HAP-1 (cell line): ENCODE results near the gene EEF2K.
"Not testable (repeated sequence)": the region's sequence is repeated elsewhere in the genome, so short reads cannot be mapped to it uniquely, and the experiment has no call there.

Experiments
- DNase-seq, 2 experiments: peaks; one replicate each; pipeline ENCODE4 v3.0.0-alpha.2; 2016 to 2020; ENCODE audit warnings: low spot score in 2 of 2
- H3K27me3 ChIP-seq: fragments of 250-450 bp; sonication (Bioruptor Pico); 2 replicates; pipeline ENCODE4 v1.5.1; 2020; ENCODE audit warnings: low read depth, mild to moderate bottlenecking, moderate library complexity
- H3K36me3 ChIP-seq: fragments of 250-450 bp; sonication (Bioruptor Pico); replicated peaks from 2 replicates; pipeline ENCODE4 v1.5.1; 2020; ENCODE audit warnings: mild to moderate bottlenecking
- H3K4me1 ChIP-seq: fragments of 250-450 bp; sonication (Bioruptor Pico); 2 replicates; pipeline ENCODE4 v1.5.1; 2020; ENCODE audit warnings: mild to moderate bottlenecking
- H3K4me3 ChIP-seq: fragments of 250-450 bp; sonication (Bioruptor Pico); 2 replicates; pipeline ENCODE4 v1.5.1; 2020; ENCODE audit warnings: mild to moderate bottlenecking, moderate library complexity
- H3K9me3 ChIP-seq: fragments of 250-450 bp; sonication (Bioruptor Pico); 2 replicates; pipeline ENCODE4 v1.5.1; 2020; ENCODE audit warnings: mild to moderate bottlenecking, moderate library complexity
- in situ Hi-C: fragments of 300-500 bp; cut with MboI; formaldehyde crosslinking; loops from 3 replicates; pipeline ENCODE4 v1.14.3; 2020; ENCODE audit warnings: low sequenced_read_pairs, inconsistent platforms, mixed read lengths

Gene EEF2K

GRCh38 chr16:22206013-22206841, at the start of gene EEF2K:
TSS of gene EEF2K (plus strand) at chr16:22206278. CDS start at chr16:22225730, 19,452 bp downstream.
- in situ Hi-C loops = loop anchor here (5.0 kb wide), 1 partner anchor 86 kb away; no protein-coding TSS in a partner anchor
- no peaks in the 10 kb centered on the region; the same call in 1 of the 2 replicates for H3K9me3 ChIP-seq
- H3K4me3 ChIP-seq = peak within 1 kb of the TSS; percentile 95
- peaks cover 2% of the 10 kb centered on the region for H3K4me1 ChIP-seq
- H3K27me3 ChIP-seq = no peaks in the 10 kb centered on the region
- peaks cover 12% of the 10 kb centered on the region; the same call in 1 of the 2 replicates for H3K36me3 ChIP-seq
- DNase-seq = peak; percentile 94

- Histone ChIP-seq H3K4me3 (no peak overlapping the region), H3K4me1 (no peaks in the 10 kb centered on the region), H3K36me3 (no peaks in the 10 kb centered on the region), H3K27me3 (peaks cover 8% of the 10 kb centered on the region), H3K9me3 (no peaks in the 10 kb centered on the region)
- DNase-seq = no peak
- in situ Hi-C loops = no loop called here
Observed at GRCh38 chr16:22161401-22161800, 44.7 kb upstream of the EEF2K start.

- Histone ChIP-seq H3K4me3 (no peak within 1 kb of the TSS), H3K9me3 (no peaks in the 10 kb centered on the region), H3K36me3 (no peaks in the 10 kb centered on the region), H3K4me1 (no peaks in the 10 kb centered on the region), H3K27me3 (peaks cover 6% of the 10 kb centered on the region)
- DNase-seq = peak in 1 of 2 experiments; percentile 19
- in situ Hi-C loops = no loop called here
Observed at GRCh38 chr16:22161999-22162655, 44.0 kb upstream of the EEF2K start, which contains the start of gene SDR42E2. TSS of gene SDR42E2 (plus strand) at chr16:22162506. CDS start at chr16:22165583, 3,077 bp downstream.

GRCh38 chr16:22162656-22163009, 43.4 kb upstream of the EEF2K start:
- in situ Hi-C loops = no loop called here
- Histone ChIP-seq H3K36me3 (no peaks in the 10 kb centered on the region), H3K4me1 (no peaks in the 10 kb centered on the region), H3K4me3 (no peak overlapping the region), H3K27me3 (peaks cover 6% of the 10 kb centered on the region), H3K9me3 (no peaks in the 10 kb centered on the region)
- DNase-seq = no peak

- no peak for DNase-seq
- Histone ChIP-seq H3K9me3 (no peaks in the 10 kb centered on the region), H3K36me3 (no peaks in the 10 kb centered on the region), H3K27me3 (peaks cover 6% of the 10 kb centered on the region), H3K4me3 (no peak overlapping the region), H3K4me1 (no peaks in the 10 kb centered on the region)
- in situ Hi-C loops = no loop called here
Observed at GRCh38 chr16:22163806-22164205, 42.3 kb upstream of the EEF2K start.

GRCh38 chr16:22164482-22164881, 41.6 kb upstream of the EEF2K start:
- H3K9me3 ChIP-seq = no peaks in the 10 kb centered on the region
- in situ Hi-C loops = no loop called here
- H3K4me1 ChIP-seq = no peaks in the 10 kb centered on the region
- H3K27me3 ChIP-seq = peaks cover 6% of the 10 kb centered on the region
- no peaks in the 10 kb centered on the region for H3K36me3 ChIP-seq
- no peak for DNase-seq
- no peak overlapping the region for H3K4me3 ChIP-seq

- Histone ChIP-seq H3K4me3 (no peak overlapping the region), H3K9me3 (no peaks in the 10 kb centered on the region), H3K36me3 (no peaks in the 10 kb centered on the region), H3K4me1 (no peaks in the 10 kb centered on the region), H3K27me3 (peaks cover 6% of the 10 kb centered on the region)
- in situ Hi-C loops = no loop called here
- DNase-seq = no peak
Observed at GRCh38 chr16:22165508-22166285, 40.4 kb upstream of the EEF2K start.

GRCh38 chr16:22171953-22172352, 34.1 kb upstream of the EEF2K start:
- Histone ChIP-seq H3K4me1 (no peaks in the 10 kb centered on the region), H3K36me3 (no peaks in the 10 kb centered on the region), H3K9me3 (no peaks in the 10 kb centered on the region), H3K27me3 (no peaks in the 10 kb centered on the region), H3K4me3 (no peak overlapping the region)
- no peak for DNase-seq
- in situ Hi-C loops = no loop called here

GRCh38 chr16:22172642-22173041, 33.4 kb upstream of the EEF2K start:
- H3K36me3 ChIP-seq, H3K27me3 ChIP-seq, in situ Hi-C loops, H3K4me3 ChIP-seq, H3K4me1 ChIP-seq, DNase-seq, H3K9me3 ChIP-seq: not testable (repeated sequence)

- H3K27me3 ChIP-seq = no peaks in the 10 kb centered on the region
- no peaks in the 10 kb centered on the region for H3K4me1 ChIP-seq
- no peak overlapping the region for H3K4me3 ChIP-seq
- DNase-seq = no peak
- no peaks in the 10 kb centered on the region for H3K9me3 ChIP-seq
- in situ Hi-C loops = no loop called here
- H3K36me3 ChIP-seq = no peaks in the 10 kb centered on the region
Observed at GRCh38 chr16:22174642-22175041, 31.4 kb upstream of the EEF2K start.

GRCh38 chr16:22177968-22178930, 27.8 kb upstream of the EEF2K start:
- Histone ChIP-seq H3K4me3 (no peak overlapping the region), H3K4me1 (no peaks in the 10 kb centered on the region), H3K36me3 (no peaks in the 10 kb centered on the region), H3K27me3 (peaks cover 7% of the 10 kb centered on the region; the same call in 1 of the 2 replicates), H3K9me3 (no peaks in the 10 kb centered on the region)
- in situ Hi-C loops = no loop called here
- no peak for DNase-seq

GRCh38 chr16:22181426-22181825, 24.7 kb upstream of the EEF2K start:
- no peak for DNase-seq
- no peaks in the 10 kb centered on the region for H3K4me1 ChIP-seq
- H3K9me3 ChIP-seq = no peaks in the 10 kb centered on the region
- in situ Hi-C loops = loop anchor here (5.0 kb wide), 1 partner anchor 179 kb away; the partner anchor contains the start of gene PDZD9
- H3K4me3 ChIP-seq = no peak overlapping the region
- peaks cover 7% of the 10 kb centered on the region; the same call in 1 of the 2 replicates for H3K27me3 ChIP-seq
- no peaks in the 10 kb centered on the region for H3K36me3 ChIP-seq

- no peak overlapping the region for H3K4me3 ChIP-seq
- no peaks in the 10 kb centered on the region for H3K4me1 ChIP-seq
- no peak for DNase-seq
- H3K36me3 ChIP-seq = no peaks in the 10 kb centered on the region
- in situ Hi-C loops = loop anchor here (5.0 kb wide), 1 partner anchor 180 kb away; the partner anchor contains the start of gene PDZD9
- H3K9me3 ChIP-seq = no peaks in the 10 kb centered on the region
- H3K27me3 ChIP-seq = peaks cover 7% of the 10 kb centered on the region; the same call in 1 of the 2 replicates
Observed at GRCh38 chr16:22181843-22182242, 24.2 kb upstream of the EEF2K start.
